ENCODE measurements around the gene SHF.
A peak's percentile ranks its signal among the peaks of the same experiment; 100 is the strongest.

SHF gene

DNA sequence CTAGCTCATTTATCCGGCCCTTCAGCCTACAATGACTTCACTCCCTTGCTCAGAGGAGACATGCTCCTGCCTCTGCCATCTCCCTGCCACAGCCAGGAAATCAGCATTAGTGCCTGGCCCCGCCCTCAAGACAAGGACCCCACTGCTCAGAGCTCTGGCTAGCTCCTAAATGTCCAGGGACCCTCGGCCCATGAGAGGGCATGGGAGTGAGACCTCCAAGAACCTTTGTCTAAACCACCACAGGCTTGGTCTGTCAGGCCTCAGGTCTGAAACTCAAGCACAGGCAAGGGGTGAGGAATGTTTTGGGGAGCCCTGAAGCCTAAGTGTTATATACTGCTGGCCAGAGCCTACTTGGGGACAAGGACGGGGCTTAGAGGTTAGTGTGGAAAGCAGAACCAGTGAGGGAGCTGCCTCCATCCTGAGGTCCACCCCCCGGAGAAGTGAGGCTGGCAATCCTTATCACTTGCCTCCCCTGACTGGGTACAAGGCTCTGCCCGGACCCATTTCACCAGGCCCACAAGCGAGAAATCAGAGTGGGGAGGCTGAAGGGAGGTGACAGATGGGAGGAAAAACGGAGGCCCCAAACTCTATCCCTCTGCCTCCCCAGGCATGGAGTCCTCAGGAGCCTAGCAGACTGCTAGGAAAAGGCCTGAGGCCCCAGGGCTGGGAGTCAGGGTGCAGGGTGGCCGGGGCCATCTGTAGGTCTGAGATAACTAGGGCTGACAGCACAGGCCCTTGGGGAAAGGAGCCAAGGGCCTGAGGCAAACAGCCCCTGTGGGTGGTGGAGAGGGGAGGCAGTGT lies 18.8 kb downstream of the SHF start:
- DNase-seq: no peak

DNA sequence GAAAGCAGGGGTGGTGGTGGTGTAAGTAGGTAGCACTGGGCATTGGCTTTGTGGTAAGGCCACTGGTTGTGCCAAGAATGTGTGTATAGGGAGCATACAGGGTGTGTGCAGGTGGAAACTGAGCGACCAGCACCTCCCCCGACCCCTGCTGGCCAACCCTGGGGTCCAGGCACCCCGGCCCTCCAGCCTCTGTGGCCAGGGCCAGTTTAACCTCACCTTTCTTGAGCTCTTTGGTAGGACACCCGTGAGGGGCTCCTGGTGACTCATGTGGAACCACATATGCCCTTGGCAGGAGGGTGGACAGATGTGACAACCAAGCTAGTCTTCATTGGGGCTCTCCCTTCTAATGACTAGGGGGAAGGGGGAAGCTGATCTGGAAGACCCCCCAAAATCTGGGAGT lies 19.5 kb downstream of the SHF start:
- no peak for DNase-seq

DNA sequence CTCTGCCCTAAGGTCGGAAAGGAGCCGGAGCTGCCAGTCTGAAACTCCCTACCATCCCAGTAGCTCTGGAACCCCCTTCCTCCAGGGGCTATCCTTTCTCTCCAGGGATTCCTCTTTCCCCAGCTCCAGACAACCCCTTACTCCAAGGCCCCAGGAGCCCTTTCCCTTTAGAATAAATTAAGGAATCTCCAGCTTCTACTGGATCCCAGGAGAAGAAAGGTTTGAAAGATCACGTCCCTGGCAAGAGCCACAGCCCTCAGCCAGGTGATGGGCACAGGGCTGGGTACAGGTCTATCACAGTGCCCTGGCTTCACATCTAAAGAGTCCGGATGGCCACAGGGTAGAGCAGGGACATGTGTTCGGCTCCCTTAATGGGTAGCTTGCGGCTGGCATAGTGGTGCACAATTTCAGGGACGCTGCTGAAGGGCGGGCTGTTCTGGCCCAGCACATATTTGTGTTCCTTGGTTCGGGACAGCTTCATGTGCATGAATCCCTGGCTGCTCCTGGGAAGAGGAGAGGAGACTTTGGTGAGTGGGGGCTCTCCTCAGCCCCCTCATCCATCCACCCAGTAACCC lies 20.0 kb downstream of the SHF start:
- no peak for DNase-seq

DNA sequence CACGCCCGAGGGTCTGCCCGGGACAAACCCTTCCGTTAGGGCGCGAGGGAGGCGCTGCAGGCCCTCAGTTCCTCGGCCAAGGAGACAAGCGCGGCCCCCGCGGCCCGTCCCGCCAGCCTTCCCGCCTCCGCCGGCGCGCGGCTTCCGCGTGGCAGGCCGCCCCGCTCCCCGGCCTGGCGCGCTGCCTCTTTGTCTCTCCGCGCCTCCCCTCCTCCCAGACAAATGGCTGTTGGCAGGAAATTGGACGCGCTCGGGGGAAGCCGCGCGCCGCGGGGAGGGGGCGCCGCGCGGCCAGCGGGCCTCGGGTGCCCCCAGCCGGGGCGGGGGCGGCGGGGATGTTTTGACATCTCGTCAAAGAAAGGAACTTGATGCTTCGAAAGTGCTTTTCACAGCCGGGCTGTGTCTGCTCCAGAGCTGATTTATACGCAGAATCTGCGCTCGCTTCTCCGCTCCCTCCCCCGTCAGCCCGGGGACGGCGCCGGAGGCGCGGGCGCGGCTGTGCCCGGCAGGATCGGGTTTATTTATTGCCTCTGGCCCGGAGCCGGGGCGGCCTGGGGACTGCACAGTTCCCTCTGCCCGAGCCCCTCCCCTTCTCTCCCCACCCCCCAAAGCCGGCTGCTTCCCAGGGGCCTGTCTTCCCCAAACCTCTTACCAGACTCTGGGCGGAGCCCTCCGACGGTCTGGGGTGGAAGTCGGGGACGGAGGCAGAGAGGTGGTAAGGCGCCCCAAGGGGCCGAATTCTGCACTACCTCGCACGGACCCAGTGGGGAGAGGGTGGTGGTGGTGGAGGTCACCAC lies 20.7 kb downstream of the SHF start:
- DNase-seq: peak; percentile 88

DNA sequence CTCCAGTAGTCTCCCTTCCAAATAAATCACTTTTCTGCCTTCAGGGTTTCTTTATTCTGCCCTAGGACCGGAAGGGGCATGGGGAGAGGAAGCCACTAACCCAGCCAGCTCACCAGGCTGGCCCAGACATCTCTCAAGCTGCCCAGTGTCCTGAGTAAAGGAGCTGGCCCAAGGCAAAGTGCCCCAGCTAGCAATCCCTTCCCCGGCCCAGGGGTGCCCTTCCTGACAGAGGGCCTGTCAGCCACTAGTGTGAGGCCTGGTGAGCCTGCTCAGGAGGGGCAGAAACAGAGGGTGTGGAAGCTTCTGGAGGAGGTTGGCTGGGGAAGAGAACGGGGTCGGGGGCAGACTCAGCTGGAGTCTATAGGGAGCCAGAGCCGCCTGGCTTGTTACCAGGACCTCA lies 22.2 kb downstream of the SHF start:
- no peak for DNase-seq

DNA sequence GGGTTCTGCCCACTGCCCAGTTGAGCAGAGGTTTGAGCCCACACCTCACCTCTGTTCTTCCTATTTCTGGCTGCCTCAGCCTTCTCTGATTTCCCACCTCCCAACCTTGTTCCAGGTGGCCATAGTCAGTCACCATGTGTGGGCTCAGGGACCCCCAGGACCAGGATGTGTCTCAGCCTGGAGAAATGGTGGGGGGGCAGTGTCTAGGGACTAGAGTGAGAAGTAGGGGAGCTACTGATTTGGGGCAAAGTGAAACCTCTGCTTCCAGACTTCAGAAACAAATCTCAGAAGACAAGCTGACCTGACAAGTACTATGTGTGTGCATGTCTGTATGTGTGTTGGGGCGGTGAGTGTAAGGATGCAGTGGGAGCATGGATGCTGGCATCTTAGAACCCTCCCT lies 22.9 kb downstream of the SHF start:
- no peak for DNase-seq

DNA sequence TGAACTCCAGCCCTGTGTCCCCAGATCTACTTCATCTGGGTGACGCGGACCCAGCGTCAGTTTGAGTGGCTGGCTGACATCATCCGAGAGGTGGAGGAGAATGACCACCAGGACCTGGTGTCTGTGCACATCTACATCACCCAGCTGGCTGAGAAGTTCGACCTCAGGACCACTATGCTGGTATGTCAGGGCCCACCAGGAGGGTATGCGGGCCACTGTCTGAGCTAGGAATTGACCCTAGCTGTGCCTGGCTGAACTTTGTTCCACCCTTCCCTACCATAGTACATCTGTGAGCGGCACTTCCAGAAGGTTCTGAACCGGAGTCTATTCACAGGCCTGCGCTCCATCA lies 24.3 kb downstream of the SHF start:
- DNase-seq: no peak

DNA sequence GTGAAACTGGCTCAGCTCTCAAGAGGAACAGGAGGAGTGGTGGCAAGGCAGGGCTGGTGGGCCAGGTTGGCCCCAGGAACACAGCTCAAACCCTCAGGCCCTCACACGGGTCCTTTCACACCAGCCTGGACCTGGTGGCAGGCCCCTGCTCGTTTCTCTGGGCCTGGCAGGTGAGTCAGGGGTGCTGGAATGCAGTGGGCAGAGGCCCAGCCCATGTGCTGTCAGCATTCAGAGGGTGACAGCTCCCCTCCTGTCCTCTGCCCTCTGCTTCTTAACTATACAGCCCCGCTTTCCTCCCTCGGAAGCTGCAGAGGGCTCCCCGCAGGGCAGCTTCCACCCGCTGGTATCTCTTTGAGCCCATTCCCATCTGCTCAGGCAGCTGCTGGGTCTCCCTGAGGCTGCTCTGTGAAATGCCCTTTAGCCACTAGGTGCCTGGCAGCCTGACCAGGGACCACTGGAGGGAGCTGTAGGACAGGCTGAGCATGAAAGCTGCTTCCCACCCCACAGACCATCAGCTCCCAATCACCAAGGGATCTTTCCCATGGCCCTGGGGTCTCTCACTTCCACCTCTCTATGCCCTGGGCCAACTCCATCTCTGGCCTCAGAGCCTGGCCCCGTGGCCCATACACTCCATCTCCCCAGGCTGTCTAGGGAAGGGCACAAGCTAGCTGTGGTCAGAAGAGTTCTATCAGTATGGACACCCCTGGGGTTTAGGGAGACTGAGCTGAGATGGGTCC lies 24.8 kb downstream of the SHF start:
- DNase-seq: peak; percentile 95

DNA sequence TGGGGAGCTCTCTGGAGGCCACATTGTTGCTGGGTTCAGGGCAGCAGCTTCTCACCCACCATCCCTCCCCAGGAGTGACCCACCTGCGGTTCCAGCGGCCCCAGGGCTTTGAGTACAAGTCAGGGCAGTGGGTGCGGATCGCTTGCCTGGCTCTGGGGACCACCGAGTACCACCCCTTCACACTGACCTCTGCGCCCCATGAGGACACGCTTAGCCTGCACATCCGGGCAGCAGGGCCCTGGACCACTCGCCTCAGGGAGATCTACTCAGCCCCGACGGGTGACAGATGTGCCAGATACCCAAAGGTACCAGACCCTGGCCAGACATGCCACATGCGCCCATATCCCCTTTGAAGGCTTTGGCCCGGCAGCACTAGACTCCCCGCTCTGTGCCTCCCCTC lies 26.1 kb downstream of the SHF start:
- DNase-seq: no peak

DNA sequence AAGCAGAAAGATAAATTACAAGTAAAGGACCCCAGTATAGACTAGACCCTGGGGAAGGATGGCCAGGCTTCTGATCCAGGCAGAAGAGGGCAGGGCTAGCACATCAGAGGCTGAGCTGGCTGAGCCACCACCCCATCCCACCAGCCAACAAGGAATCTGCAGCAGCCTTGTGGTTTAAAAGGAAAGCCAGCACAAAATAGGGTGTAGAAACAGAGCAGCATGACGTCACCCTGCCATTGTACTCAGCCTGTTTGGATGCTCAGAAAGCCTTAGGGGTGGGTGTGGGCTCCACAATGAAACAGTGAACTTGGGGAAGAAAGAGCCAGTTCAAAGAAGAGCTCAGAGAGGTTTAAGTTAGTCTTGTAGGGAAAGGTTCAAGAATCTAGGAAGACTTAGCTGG lies 29.8 kb downstream of the SHF start:
- peak; percentile 91 for DNase-seq

DNA sequence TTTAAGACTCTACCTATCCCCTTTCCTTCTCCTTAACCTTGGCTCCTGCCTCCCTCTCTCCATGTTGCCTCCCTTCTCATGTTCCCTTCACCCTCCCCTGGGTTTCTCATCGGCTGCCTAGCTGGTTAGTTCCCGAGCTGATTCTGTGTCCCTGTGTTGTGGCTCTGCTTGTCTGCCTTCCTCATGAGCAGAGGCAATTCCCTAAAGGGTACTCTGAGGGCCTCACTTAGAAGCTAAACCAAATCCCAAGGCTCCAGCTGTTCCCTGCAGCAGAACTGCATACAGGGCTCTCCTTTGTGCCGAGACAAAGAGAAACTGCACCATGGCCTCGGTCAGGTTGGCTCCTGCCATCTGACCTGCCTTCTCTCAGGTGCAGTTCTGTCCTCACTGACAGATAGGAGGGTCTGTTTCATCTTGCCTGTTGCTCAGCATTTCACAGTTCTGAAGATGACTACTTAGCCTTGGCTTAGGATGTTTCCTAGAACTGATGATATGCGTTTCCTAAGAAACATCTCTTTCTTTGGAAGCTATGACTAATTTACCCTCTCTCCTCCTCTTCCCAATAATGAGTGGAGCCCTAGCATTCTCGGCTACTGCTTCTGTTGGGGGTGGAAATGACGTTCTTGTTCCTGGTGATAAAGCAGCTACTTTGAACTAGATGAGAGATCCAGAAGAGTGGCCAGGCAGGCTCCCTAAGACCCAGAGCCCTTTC lies 30.9 kb downstream of the SHF start:
- DNase-seq: no peak

DNA sequence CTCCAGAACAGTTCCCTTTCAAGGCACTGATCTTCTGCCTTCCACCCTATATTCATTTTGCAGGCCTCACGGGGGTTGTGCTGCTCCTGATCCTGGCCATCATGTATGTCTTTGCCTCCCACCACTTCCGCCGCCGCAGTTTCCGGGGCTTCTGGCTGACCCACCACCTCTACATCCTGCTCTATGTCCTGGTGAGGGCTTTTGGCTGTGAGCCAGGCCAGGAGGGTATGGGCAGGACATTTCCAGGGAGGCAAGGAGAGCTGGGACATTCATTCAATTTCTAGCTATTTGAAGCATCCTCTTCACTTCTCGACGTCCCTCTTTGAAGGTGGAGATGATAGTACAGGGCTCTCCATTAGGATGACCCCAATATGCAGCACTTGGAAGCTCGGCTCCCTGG lies 32.0 kb downstream of the SHF start:
- DNase-seq: no peak

DNA sequence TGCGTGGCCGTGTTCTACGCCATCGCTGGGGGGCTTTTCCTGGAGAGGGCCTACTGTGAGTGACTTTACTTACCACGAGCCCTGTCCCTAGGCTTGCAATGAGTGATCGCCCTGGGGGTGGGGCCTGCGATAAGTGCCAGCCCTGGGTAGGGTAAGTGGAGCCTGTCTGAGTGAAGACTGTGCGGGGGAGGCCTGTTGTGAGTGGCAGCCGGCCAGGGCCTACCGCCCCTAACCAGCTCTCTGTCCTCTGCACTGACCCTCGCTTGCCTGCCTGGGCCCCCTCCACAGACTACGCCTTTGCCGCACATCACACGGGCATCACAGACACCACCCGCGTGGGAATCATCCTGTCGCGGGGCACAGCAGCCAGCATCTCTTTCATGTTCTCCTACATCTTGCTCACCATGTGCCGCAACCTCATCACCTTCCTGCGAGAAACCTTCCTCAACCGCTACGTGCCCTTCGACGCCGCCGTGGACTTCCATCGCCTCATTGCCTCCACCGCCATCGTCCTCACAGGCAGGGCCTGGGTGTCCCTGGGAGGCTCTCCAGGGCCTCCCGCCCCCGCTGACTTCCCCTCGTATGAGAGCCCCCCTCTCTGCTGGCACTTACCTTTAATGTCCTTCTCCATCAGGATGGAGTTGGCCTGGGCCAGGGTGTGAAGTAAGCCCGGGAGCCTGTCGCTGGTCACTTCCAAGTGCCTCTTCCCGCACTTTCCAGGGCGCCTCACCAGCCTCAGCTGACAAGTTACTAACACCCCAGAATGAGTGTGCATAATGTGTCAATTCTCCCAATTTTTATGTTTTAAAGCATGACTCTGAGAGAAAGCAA lies 35.6 kb downstream of the SHF start:
- no peak for DNase-seq

DNA sequence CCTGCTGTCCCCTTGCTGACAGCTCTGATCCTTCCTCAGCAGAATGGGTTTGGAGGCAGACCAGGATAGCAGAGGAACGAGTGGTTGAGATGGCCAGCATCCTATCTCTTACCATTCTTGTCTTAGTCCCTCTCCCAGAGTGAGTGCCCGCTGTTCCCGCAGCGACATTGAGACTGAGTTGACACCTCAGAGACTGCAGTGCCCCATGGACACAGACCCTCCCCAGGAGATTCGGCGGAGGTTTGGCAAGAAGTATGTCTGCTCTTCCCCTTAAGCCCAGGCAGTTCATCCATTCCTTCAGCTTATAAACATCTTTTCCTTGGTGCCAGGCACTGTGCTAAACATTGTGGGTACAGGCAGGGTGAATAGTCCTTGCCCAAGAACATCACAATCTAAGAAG lies 36.8 kb downstream of the SHF start:
- no peak for DNase-seq

DNA sequence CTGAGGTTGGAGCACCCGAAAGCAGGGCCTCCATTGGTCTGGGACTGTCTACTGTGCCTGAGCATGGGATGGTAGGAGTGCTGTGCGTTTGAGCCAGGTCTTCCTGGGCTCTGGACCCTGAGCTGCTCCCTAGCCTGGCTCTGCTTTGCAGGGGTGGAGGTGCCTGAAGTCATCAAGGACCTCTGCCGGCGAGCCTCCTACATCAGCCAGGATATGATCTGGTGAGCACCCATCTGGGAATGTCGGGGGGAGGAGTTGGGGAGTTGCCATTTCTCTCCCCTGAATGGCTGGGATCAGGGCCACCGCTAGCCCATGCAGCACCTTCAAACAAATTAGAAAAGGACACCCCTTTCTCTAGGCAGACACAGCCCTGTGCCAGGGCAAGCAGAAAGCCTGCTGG lies 37.3 kb downstream of the SHF start:
- DNase-seq: no peak

DNA sequence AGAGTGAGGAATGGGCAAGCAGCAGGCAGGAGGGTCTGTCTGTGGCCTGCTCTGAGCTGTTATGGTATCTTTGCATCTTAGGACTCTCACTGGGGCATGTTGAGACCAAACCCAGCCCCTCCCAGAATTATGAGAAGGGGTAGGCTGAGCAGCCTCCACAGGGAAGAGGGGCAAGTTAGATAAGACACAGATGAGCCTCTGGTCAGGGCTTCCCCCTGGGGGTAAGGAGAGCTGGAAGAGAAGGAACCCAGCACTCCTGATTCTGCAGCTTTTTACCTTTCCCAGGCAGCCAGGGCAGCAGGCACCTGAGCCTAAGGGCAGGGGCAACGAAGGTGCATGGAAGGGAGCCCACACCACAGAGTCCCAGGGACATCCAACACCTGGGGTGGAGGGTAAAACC lies 38.7 kb downstream of the SHF start:
- peak; percentile 71 for DNase-seq

DNA sequence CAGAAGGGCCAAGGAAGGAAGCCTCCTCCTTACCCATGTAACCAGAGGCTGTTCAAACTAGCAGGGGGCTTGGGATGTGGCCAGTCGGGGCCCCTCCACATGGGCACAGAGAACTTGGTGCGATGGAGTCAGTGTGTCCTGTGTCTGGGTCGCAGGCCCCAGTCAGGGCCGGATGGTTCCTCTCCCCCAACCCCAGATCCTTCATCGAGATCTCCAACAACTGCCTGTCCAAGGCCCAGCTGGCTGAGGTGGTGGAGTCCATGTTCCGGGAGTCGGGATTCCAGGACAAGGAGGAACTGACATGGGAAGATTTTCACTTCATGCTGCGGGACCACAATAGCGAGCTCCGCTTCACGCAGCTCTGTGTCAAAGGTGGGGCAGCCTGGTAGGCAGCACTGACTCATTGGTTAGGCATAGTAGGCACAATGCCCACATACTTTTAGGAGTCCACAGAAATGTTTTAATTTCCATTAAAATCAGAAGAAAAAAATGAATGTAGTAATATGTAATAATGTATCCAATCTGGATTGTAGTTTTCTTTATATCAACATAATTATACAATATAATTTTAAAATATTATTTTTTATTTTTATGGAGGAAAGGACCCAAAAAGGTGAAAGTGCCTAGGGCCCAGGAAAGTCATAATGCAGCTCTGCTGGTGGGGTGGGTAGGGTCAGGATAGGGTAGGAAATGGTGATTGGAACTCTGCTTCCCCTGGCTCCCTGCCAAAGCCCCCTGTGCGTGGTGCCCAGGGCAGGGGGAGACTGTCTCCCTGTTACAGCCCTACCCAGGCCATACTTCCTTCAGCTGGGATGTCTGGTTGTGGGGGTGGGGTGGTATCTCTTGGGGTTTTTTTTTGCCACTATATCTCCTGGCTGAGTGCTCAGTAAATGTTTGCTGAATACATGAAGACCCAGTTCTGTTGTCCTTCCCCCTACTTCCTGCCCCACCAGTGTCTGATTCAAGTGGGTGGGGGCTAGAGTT lies 39.4 kb downstream of the SHF start:
- DNase-seq: no peak

DNA sequence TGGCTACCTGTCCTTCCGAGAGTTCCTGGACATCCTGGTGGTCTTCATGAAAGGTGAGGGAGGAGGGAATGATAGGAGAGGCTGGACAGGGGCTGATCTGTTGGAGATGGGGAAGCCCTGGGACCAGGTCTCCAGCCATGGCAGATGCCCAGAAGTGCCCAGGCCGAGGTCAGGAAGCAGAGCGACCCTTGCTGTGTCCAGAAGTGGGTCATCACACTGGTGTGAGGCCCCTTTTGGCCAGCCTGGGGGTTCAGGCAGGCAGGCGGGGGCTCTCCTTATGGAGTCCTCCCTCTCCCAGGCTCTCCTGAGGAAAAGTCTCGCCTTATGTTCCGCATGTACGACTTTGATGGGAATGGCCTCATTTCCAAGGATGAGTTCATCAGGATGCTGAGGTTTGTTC lies 40.2 kb downstream of the SHF start:
- DNase-seq: no peak

DNA sequence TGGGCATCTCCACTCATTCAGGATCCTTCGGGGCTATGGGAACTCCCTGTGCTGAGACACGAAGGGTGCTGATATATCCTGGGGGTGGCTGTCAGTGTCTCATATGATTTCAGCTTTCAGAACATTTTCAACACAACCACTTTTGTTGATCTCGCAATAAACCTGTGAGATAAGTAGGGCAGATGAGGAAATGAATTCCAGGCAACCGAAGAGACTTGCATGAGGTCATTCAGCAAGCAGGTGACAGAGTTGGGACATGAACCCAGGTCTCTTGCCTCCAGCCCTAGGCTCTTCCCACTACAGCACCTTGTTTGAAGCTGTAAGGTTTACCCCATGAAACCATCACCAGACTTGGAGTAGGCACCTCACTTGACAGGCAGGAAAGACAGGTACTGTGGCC lies 41.4 kb downstream of the SHF start:
- DNase-seq: no peak

DNA sequence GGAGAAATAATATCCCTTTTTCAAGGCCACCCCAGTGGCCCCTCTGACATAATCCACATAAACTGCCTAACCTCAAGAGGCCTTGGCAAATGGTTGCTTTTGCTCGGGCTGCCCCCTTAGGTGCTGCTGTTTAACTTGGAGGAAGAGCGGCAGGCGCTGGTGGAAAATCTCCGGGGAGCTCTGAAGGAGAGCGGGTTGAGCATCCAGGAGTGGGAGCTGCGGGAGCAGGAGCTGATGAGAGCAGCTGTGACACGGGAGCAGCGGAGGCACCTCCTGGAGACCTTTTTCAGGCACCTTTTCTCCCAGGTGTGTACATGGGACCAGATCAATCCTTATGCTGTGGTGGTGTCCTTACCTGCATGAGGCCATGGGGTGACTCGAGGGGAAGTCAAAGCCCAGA lies 43.0 kb downstream of the SHF start:
- no peak for DNase-seq

DNA sequence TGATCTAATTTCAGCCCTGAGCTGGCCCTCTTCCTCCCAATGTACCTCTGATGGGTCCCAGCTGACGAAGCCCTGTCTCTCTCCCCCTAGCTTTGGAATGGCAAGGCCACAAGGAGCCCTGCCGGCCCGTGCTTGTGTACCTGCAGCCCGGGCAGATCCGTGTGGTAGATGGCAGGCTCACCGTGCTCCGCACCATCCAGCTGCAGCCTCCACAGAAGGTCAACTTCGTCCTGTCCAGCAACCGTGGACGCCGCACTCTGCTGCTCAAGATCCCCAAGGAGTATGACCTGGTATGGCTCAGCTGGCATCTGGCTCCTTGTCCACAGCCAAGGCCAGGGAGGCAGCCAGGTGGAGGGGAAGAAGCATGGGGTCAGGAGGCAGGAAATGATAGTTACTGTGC lies 43.8 kb downstream of the SHF start:
- no peak for DNase-seq

Data from islet precursor cell (in vitro differentiated cells).